GM23338 (cell line): ENCODE measurements around the gene KRTAP5-4. TPM values are rescaled to one million over a fixed set of nuclear protein-coding genes. Genes with fewer than 3 reads are reported as not detected.

Experiments used
- ATAC-seq: fragments of 200-7000 bp; cut with Tn5 transposase; 3 replicates; pipeline ENCODE4 v1.9.1; 2020
- DNase-seq: peaks from one replicate; pipeline ENCODE4 v3.0.0-alpha.2; 2015; ENCODE audit warnings: low spot score
- H2AFZ ChIP-seq: fragments of 200-600 bp; sonication (generic); 2 replicates; pipeline ENCODE4 v1.8.0; 2016; ENCODE audit warnings: antibody characterized with exemption, mild to moderate bottlenecking, moderate library complexity
- H3F3A ChIP-seq: fragments of 200-600 bp; sonication (generic); replicated peaks from 2 replicates; pipeline ENCODE4 v1.8.0; 2017; ENCODE audit warnings: antibody characterized with exemption, mixed run types, low read depth
- H3K27ac ChIP-seq: fragments of 200-600 bp; sonication (generic); 2 replicates; pipeline ENCODE4 v1.6.1; 2016; ENCODE audit warnings: low read depth
- H3K27me3 ChIP-seq: fragments of 200-600 bp; sonication (generic); 2 replicates; pipeline ENCODE4 v1.8.0; 2016; ENCODE audit warnings: mild to moderate bottlenecking, mixed run types, moderate library complexity; ENCODE audit not compliant: insufficient read depth
- H3K36me3 ChIP-seq: fragments of 200-600 bp; sonication (generic); 2 replicates; pipeline ENCODE4 v1.8.0; 2016; ENCODE audit warnings: mild to moderate bottlenecking; ENCODE audit not compliant: insufficient read depth
- H3K4me1 ChIP-seq: fragments of 200-600 bp; sonication (generic); 2 replicates; pipeline ENCODE4 v1.8.0; 2016; ENCODE audit warnings: mild to moderate bottlenecking, moderate library complexity; ENCODE audit not compliant: insufficient read depth
- H3K4me2 ChIP-seq: fragments of 200-600 bp; sonication (generic); 2 replicates; pipeline ENCODE4 v1.7.1; 2017; ENCODE audit warnings: mixed run types
- H3K4me3 ChIP-seq: fragments of 200-600 bp; sonication (generic); 2 replicates; pipeline ENCODE4 v1.6.1; 2016; ENCODE audit warnings: mixed run types
- H3K79me2 ChIP-seq: fragments of 200-600 bp; sonication (generic); replicated peaks from 2 replicates; pipeline ENCODE4 v1.8.0; 2017; ENCODE audit warnings: mild to moderate bottlenecking; ENCODE audit not compliant: insufficient read depth
- H3K9me2 ChIP-seq: fragments of 200-600 bp; sonication (generic); 2 replicates; pipeline ENCODE4 v1.8.0; 2017; ENCODE audit not compliant: insufficient read depth
- H4K20me1 ChIP-seq: fragments of 200-600 bp; sonication (generic); replicated peaks from 2 replicates; pipeline ENCODE4 v1.8.0; 2017; ENCODE audit warnings: mild to moderate bottlenecking; ENCODE audit not compliant: insufficient read depth
- H3K27ac Mint-ChIP-seq: 2 replicates; pipeline ENCODE4 v1.8.0; 2020; ENCODE audit warnings: inconsistent platforms, mild to moderate bottlenecking, moderate library complexity, mixed read lengths
- H3K27me3 Mint-ChIP-seq: 3 replicates; pipeline ENCODE4 v1.8.0; 2022; ENCODE audit warnings: low read depth, mild to moderate bottlenecking, moderate library complexity, mixed read lengths, inconsistent platforms; ENCODE audit not compliant: insufficient read depth, poor library complexity
- H3K36me3 Mint-ChIP-seq: 3 replicates; pipeline ENCODE4 v1.8.0; 2021; ENCODE audit warnings: low read depth, mild to moderate bottlenecking, inconsistent platforms, moderate library complexity, mixed read lengths
- H3K4me1 Mint-ChIP-seq: 3 replicates; pipeline ENCODE4 v1.8.0; 2020; ENCODE audit warnings: mild to moderate bottlenecking, inconsistent platforms, mixed read lengths
- H3K4me3 Mint-ChIP-seq: 3 replicates; pipeline ENCODE4 v1.8.0; 2021; ENCODE audit warnings: moderate library complexity, mild to moderate bottlenecking, inconsistent platforms, mixed read lengths
- H3K9me3 Mint-ChIP-seq: 3 replicates; pipeline ENCODE4 v1.8.0; 2020; ENCODE audit warnings: moderate library complexity, mild to moderate bottlenecking, inconsistent platforms, mixed read lengths
- CREB1 ChIP-seq: fragments of 250-450 bp; sonication (Bioruptor Pico); IDR thresholded peaks from 2 replicates; pipeline ENCODE4 v1.5.0; 2020; ENCODE audit warnings: low read depth, mild to moderate bottlenecking, moderate library complexity
- EZH2 ChIP-seq: fragments of 200-600 bp; sonication (generic); IDR thresholded peaks from one replicate; pipeline ENCODE4 v1.8.0; 2017; ENCODE audit warnings: antibody characterized with exemption, mild to moderate bottlenecking, low read depth; ENCODE audit not compliant: unreplicated experiment
- EZH2phosphoT487 ChIP-seq: fragments of 200-600 bp; sonication (generic); IDR thresholded peaks from one replicate; pipeline ENCODE4 v1.8.1; 2018; ENCODE audit warnings: antibody characterized with exemption; ENCODE audit not compliant: unreplicated experiment
- JUNB ChIP-seq: IDR thresholded peaks from one replicate; pipeline ENCODE4 v1.6.1; 2016; ENCODE audit warnings: antibody characterized with exemption; ENCODE audit not compliant: unreplicated experiment
- NANOG ChIP-seq: IDR thresholded peaks from 2 replicates; pipeline ENCODE4 v1.6.1; 2016; ENCODE audit warnings: antibody characterized with exemption, borderline replicate concordance
- POLR2AphosphoS5 ChIP-seq: IDR thresholded peaks from 2 replicates; pipeline ENCODE4 v1.6.1; 2016; ENCODE audit warnings: antibody characterized with exemption, low read depth
- STAT1 ChIP-seq: IDR thresholded peaks from one replicate; pipeline ENCODE4 v1.6.1; 2016; ENCODE audit warnings: antibody characterized with exemption; ENCODE audit not compliant: unreplicated experiment
- ZNF114 ChIP-seq: fragments of 250-450 bp; sonication (Bioruptor Pico); IDR thresholded peaks from 2 replicates; pipeline ENCODE4 v1.5.0; 2020; ENCODE audit warnings: mild to moderate bottlenecking, moderate library complexity
- ZNF331 ChIP-seq: fragments of 250-450 bp; sonication (Bioruptor Pico); IDR thresholded peaks from 2 replicates; pipeline ENCODE4 v1.5.0; 2020; ENCODE audit warnings: low read depth, mild to moderate bottlenecking, moderate library complexity
- polyA plus RNA-seq: library from polyadenylated mRNA; unstranded; fragments of >200 nt; fragmentation: Nextera tagmentation; extraction: Ambion mirVana; gene quantifications from 2 replicates; pipeline ENCODE4 v1.2.1, GENCODE V29; 2016
- total RNA-seq: library from RNA; depleted of rRNA; stranded (reverse); fragments of >200 nt; shearing (Covaris generic); gene quantifications from 2 replicates; pipeline ENCODE4 v1.2.3, GENCODE V29; 2014
- TF ChIP-seq, protein P1 (sequence below): IDR thresholded peaks from 2 replicates; pipeline ENCODE4 v1.6.1; 2016; ENCODE audit warnings: antibody characterized with exemption
- TF ChIP-seq, protein P2 (sequence below): fragments of 250-450 bp; sonication (Bioruptor Pico); IDR thresholded peaks from 2 replicates; pipeline ENCODE4 v1.5.0; 2020; ENCODE audit warnings: mild to moderate bottlenecking, moderate library complexity
- TF ChIP-seq, protein P3 (sequence below), 2 experiments: fragments of 200-600 bp in 1 of 2; sonication (generic) in 1 of 2; conservative IDR thresholded peaks; 2 replicates each; pipeline versions ENCODE4 v1.5.1 to v1.6.1; 2016 to 2017; ENCODE audit warnings: antibody characterized with exemption in 2 of 2, low read depth in 2 of 2, mild to moderate bottlenecking in 2 of 2, moderate library complexity in 1 of 2
- TF ChIP-seq, protein P4 (sequence below): IDR thresholded peaks from one replicate; pipeline ENCODE4 v1.6.1; 2018; ENCODE audit warnings: antibody characterized with exemption; ENCODE audit not compliant: unreplicated experiment

KRTAP5-4 gene
- total and polyA plus RNA-seq, 2 experiments from 2014 or later = not detected

DNA sequence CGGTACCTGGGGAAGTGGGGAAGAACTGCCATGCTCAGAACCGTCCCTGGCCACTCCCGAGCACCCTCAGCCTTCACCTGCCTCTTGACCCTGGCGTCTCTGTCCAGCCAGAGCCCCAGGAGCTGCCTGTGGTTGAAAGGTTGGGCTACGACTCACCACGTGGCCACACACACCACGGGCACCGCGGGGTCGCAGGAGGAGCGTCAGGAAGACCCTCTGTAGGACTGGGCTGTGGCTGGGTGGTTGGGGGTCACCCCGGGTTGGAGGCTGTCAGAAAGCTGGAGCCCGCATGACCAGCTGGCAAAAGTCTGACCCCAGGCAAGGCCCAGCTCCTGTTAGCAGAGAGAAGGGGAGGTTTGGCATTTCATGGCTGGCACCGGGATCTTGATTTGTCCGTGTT is 19.2 kb upstream of the KRTAP5-4 start:
- no peaks in the 10 kb centered on the region for H3K27me3 ChIP-seq
- Mint-ChIP-seq H3K27me3 (peaks cover 8% of the 10 kb centered on the region), H3K4me1 (peaks cover 5% of the 10 kb centered on the region; the same call in 2 of the 3 replicates), H3K9me3 (no peaks in the 10 kb centered on the region), H3K27ac (no peak overlapping the region), H3K36me3 (no peaks in the 10 kb centered on the region), H3K4me3 (no peak overlapping the region)
- no peaks in the 10 kb centered on the region for H3F3A ChIP-seq
- H3K79me2 ChIP-seq = no peaks in the 10 kb centered on the region
- TF ChIP-seq, protein P1, sequence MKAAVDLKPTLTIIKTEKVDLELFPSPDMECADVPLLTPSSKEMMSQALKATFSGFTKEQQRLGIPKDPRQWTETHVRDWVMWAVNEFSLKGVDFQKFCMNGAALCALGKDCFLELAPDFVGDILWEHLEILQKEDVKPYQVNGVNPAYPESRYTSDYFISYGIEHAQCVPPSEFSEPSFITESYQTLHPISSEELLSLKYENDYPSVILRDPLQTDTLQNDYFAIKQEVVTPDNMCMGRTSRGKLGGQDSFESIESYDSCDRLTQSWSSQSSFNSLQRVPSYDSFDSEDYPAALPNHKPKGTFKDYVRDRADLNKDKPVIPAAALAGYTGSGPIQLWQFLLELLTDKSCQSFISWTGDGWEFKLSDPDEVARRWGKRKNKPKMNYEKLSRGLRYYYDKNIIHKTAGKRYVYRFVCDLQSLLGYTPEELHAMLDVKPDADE = no peak
- no peak for TF ChIP-seq ZNF114 (CRISPR knock-in tag)
- TF ChIP-seq, protein P2, sequence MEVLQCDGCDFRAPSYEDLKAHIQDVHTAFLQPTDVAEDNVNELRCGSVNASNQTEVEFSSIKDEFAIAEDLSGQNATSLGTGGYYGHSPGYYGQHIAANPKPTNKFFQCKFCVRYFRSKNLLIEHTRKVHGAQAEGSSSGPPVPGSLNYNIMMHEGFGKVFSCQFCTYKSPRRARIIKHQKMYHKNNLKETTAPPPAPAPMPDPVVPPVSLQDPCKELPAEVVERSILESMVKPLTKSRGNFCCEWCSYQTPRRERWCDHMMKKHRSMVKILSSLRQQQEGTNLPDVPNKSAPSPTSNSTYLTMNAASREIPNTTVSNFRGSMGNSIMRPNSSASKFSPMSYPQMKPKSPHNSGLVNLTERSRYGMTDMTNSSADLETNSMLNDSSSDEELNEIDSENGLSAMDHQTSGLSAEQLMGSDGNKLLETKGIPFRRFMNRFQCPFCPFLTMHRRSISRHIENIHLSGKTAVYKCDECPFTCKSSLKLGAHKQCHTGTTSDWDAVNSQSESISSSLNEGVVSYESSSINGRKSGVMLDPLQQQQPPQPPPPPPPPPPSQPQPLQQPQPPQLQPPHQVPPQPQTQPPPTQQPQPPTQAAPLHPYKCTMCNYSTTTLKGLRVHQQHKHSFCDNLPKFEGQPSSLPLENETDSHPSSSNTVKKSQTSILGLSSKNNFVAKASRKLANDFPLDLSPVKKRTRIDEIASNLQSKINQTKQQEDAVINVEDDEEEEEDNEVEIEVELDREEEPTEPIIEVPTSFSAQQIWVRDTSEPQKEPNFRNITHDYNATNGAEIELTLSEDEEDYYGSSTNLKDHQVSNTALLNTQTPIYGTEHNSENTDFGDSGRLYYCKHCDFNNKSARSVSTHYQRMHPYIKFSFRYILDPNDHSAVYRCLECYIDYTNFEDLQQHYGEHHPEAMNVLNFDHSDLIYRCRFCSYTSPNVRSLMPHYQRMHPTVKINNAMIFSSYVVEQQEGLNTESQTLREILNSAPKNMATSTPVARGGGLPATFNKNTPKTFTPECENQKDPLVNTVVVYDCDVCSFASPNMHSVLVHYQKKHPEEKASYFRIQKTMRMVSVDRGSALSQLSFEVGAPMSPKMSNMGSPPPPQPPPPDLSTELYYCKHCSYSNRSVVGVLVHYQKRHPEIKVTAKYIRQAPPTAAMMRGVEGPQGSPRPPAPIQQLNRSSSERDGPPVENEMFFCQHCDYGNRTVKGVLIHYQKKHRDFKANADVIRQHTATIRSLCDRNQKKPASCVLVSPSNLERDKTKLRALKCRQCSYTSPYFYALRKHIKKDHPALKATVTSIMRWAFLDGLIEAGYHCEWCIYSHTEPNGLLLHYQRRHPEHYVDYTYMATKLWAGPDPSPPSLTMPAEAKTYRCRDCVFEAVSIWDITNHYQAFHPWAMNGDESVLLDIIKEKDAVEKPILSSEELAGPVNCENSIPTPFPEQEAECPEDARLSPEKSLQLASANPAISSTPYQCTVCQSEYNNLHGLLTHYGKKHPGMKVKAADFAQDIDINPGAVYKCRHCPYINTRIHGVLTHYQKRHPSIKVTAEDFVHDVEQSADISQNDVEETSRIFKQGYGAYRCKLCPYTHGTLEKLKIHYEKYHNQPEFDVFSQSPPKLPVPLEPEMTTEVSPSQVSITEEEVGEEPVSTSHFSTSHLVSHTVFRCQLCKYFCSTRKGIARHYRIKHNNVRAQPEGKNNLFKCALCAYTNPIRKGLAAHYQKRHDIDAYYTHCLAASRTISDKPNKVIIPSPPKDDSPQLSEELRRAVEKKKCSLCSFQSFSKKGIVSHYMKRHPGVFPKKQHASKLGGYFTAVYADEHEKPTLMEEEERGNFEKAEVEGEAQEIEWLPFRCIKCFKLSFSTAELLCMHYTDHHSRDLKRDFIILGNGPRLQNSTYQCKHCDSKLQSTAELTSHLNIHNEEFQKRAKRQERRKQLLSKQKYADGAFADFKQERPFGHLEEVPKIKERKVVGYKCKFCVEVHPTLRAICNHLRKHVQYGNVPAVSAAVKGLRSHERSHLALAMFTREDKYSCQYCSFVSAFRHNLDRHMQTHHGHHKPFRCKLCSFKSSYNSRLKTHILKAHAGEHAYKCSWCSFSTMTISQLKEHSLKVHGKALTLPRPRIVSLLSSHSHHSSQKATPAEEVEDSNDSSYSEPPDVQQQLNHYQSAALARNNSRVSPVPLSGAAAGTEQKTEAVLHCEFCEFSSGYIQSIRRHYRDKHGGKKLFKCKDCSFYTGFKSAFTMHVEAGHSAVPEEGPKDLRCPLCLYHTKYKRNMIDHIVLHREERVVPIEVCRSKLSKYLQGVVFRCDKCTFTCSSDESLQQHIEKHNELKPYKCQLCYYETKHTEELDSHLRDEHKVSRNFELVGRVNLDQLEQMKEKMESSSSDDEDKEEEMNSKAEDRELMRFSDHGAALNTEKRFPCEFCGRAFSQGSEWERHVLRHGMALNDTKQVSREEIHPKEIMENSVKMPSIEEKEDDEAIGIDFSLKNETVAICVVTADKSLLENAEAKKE (CRISPR knock-in tag) = no peak
- TF ChIP-seq EZH2 = no peak
- TF ChIP-seq, protein P3, sequence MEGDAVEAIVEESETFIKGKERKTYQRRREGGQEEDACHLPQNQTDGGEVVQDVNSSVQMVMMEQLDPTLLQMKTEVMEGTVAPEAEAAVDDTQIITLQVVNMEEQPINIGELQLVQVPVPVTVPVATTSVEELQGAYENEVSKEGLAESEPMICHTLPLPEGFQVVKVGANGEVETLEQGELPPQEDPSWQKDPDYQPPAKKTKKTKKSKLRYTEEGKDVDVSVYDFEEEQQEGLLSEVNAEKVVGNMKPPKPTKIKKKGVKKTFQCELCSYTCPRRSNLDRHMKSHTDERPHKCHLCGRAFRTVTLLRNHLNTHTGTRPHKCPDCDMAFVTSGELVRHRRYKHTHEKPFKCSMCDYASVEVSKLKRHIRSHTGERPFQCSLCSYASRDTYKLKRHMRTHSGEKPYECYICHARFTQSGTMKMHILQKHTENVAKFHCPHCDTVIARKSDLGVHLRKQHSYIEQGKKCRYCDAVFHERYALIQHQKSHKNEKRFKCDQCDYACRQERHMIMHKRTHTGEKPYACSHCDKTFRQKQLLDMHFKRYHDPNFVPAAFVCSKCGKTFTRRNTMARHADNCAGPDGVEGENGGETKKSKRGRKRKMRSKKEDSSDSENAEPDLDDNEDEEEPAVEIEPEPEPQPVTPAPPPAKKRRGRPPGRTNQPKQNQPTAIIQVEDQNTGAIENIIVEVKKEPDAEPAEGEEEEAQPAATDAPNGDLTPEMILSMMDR (conservative IDR thresholded peaks at IDR 0.05; ENCODE audit: low read depth in 2 of 2) = no peak
- no peak for TF ChIP-seq CREB1 (CRISPR knock-in tag)
- TF ChIP-seq STAT1 = no peak
- no peak for TF ChIP-seq ZNF331
- no peak for TF ChIP-seq NANOG
- no peak for TF ChIP-seq EZH2phosphoT487
- TF ChIP-seq POLR2AphosphoS5 = no peak
- TF ChIP-seq, protein P4, sequence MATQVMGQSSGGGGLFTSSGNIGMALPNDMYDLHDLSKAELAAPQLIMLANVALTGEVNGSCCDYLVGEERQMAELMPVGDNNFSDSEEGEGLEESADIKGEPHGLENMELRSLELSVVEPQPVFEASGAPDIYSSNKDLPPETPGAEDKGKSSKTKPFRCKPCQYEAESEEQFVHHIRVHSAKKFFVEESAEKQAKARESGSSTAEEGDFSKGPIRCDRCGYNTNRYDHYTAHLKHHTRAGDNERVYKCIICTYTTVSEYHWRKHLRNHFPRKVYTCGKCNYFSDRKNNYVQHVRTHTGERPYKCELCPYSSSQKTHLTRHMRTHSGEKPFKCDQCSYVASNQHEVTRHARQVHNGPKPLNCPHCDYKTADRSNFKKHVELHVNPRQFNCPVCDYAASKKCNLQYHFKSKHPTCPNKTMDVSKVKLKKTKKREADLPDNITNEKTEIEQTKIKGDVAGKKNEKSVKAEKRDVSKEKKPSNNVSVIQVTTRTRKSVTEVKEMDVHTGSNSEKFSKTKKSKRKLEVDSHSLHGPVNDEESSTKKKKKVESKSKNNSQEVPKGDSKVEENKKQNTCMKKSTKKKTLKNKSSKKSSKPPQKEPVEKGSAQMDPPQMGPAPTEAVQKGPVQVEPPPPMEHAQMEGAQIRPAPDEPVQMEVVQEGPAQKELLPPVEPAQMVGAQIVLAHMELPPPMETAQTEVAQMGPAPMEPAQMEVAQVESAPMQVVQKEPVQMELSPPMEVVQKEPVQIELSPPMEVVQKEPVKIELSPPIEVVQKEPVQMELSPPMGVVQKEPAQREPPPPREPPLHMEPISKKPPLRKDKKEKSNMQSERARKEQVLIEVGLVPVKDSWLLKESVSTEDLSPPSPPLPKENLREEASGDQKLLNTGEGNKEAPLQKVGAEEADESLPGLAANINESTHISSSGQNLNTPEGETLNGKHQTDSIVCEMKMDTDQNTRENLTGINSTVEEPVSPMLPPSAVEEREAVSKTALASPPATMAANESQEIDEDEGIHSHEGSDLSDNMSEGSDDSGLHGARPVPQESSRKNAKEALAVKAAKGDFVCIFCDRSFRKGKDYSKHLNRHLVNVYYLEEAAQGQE = no peak
- no peak for TF ChIP-seq JUNB
- no peak overlapping the region for H3K4me2 ChIP-seq
- H3K4me1 ChIP-seq = no peaks in the 10 kb centered on the region
- ATAC-seq = no peak
- H4K20me1 ChIP-seq = no peaks in the 10 kb centered on the region
- no peaks in the 10 kb centered on the region for H3K9me2 ChIP-seq
- DNase-seq = no peak
- no peak overlapping the region for H2AFZ ChIP-seq
- H3K36me3 ChIP-seq = no peaks in the 10 kb centered on the region
- no peak overlapping the region for H3K4me3 ChIP-seq
- no peak overlapping the region for H3K27ac ChIP-seq
